HEK293 (cell line): ENCODE measurements around the gene TCOF1.
A peak's percentile ranks its signal among the peaks of the same experiment; 100 is the strongest.

Experiments used
- CTCF ChIA-PET: fragments of 350-600 bp; formaldehyde crosslinking; extraction: SDS; loops from one replicate; lab custom pipeline; 2021; ENCODE audit warnings: antibody characterized with exemption; lab: Yijun Ruan, JAX
- POLR2A ChIA-PET: fragments of 300-600 bp; formaldehyde crosslinking; extraction: SDS; loops from one replicate; lab custom pipeline; 2020; ENCODE audit warnings: antibody characterized with exemption, inconsistent platforms; lab: Yijun Ruan, JAX
- H3K27ac ChIP-seq: fragments of 200-500 bp; sonication (Bioruptor generic); 2 replicates; pipeline ENCODE4 v1.5.1; 2014; ENCODE audit warnings: low read depth, low read length, control low read depth, inconsistent platforms; ENCODE audit errors: extremely low read depth
- H3K36me3 ChIP-seq, 2 experiments: fragments of 200-500 bp in 1 of 2; sonication (Bioruptor generic) in 1 of 2; 1 replicate in 1 of 2; 2 replicates in 1 of 2; pipeline ENCODE4 v1.5.1; 2014 to 2017; ENCODE audit warnings: inconsistent platforms in 2 of 2, low read length in 2 of 2; ENCODE audit not compliant: control insufficient read depth in 2 of 2, insufficient read depth in 1 of 2
- H3K4me1 ChIP-seq: fragments of 200-500 bp; sonication (Bioruptor generic); 2 replicates; pipeline ENCODE4 v1.5.1; 2014; ENCODE audit warnings: mild to moderate bottlenecking, low read length, inconsistent platforms; ENCODE audit not compliant: control insufficient read depth, insufficient read depth
- H3K4me3 ChIP-seq: 2 replicates; pipeline ENCODE4 v1.5.1; 2011; ENCODE audit warnings: low read depth, mild to moderate bottlenecking, control low read depth, low read length, moderate library complexity
- H3K9me3 ChIP-seq: fragments of 200-500 bp; sonication (Bioruptor generic); 2 replicates; pipeline ENCODE4 v1.5.1; 2014; ENCODE audit warnings: low read depth, low read length, inconsistent platforms; ENCODE audit not compliant: control insufficient read depth, insufficient read depth
- KLF8 ChIP-seq: fragments of 450-650 bp; formaldehyde crosslinking; IDR thresholded peaks from 2 replicates; pipeline ENCODE4 v1.5.1; 2016; ENCODE audit warnings: missing biosample characterization, missing genetic modification characterization
- SCRT2 ChIP-seq: fragments of 450-650 bp; formaldehyde crosslinking; IDR thresholded peaks from 2 replicates; pipeline ENCODE4 v1.5.1; 2016; ENCODE audit warnings: missing biosample characterization, missing genetic modification characterization
- SP3 ChIP-seq: fragments of 450-650 bp; formaldehyde crosslinking; IDR thresholded peaks from 2 replicates; pipeline ENCODE4 v1.5.1; 2016; ENCODE audit warnings: missing biosample characterization, missing genetic modification characterization
- ZEB2 ChIP-seq: fragments of 450-650 bp; formaldehyde crosslinking; IDR thresholded peaks from 2 replicates; pipeline ENCODE4 v1.5.1; 2016; ENCODE audit warnings: missing biosample characterization, missing genetic modification characterization
- ZIC2 ChIP-seq: fragments of 450-650 bp; formaldehyde crosslinking; IDR thresholded peaks from 2 replicates; pipeline ENCODE4 v1.5.1; 2016; ENCODE audit warnings: missing biosample characterization, missing genetic modification characterization
- ZNF223 ChIP-seq: fragments of 450-650 bp; formaldehyde crosslinking; IDR thresholded peaks from 2 replicates; pipeline ENCODE4 v1.5.1; 2016; ENCODE audit warnings: missing biosample characterization, missing genetic modification characterization
- ZNF501 ChIP-seq: fragments of 450-650 bp; formaldehyde crosslinking; IDR thresholded peaks from 2 replicates; pipeline ENCODE4 v1.5.1; 2016; ENCODE audit warnings: missing biosample characterization, missing genetic modification characterization
- ZNF558 ChIP-seq: fragments of 450-650 bp; formaldehyde crosslinking; IDR thresholded peaks from 2 replicates; pipeline ENCODE4 v1.5.1; 2016; ENCODE audit warnings: missing biosample characterization, missing genetic modification characterization
- ZNF623 ChIP-seq: fragments of 450-650 bp; formaldehyde crosslinking; IDR thresholded peaks from 2 replicates; pipeline ENCODE4 v1.5.1; 2016; ENCODE audit warnings: missing biosample characterization, missing genetic modification characterization
- ZNF670 ChIP-seq: fragments of 450-650 bp; formaldehyde crosslinking; IDR thresholded peaks from 2 replicates; pipeline ENCODE4 v1.5.1; 2016; ENCODE audit warnings: missing biosample characterization, missing genetic modification characterization, low read depth
- ZNF768 ChIP-seq: fragments of 450-650 bp; formaldehyde crosslinking; IDR thresholded peaks from 2 replicates; pipeline ENCODE4 v1.5.1; 2018; ENCODE audit warnings: missing biosample characterization, mild to moderate bottlenecking, missing genetic modification characterization
- ZNF776 ChIP-seq: fragments of 450-650 bp; formaldehyde crosslinking; IDR thresholded peaks from 2 replicates; pipeline ENCODE4 v1.5.0; 2017; ENCODE audit warnings: missing biosample characterization, missing genetic modification characterization, borderline replicate concordance
- ZSCAN16 ChIP-seq: fragments of 450-650 bp; formaldehyde crosslinking; IDR thresholded peaks from 2 replicates; pipeline ENCODE4 v1.5.1; 2016; ENCODE audit warnings: missing biosample characterization, missing genetic modification characterization
- TF ChIP-seq, protein P1 (sequence below): fragments of 450-650 bp; formaldehyde crosslinking; IDR thresholded peaks from 2 replicates; pipeline ENCODE4 v1.5.1; 2016; ENCODE audit warnings: missing biosample characterization, missing genetic modification characterization
- TF ChIP-seq, protein P2 (sequence below): fragments of 450-650 bp; IDR thresholded peaks from 2 replicates; pipeline ENCODE4 v1.5.1; 2018; ENCODE audit warnings: missing biosample characterization, missing genetic modification characterization
- TF ChIP-seq, protein P3 (sequence below): fragments of 450-650 bp; formaldehyde crosslinking; IDR thresholded peaks from 2 replicates; pipeline ENCODE4 v1.5.1; 2016; ENCODE audit warnings: missing biosample characterization, missing genetic modification characterization
- TF ChIP-seq, protein P4 (sequence below): fragments of 450-650 bp; formaldehyde crosslinking; IDR thresholded peaks from 2 replicates; pipeline ENCODE4 v1.5.1; 2016; ENCODE audit warnings: missing biosample characterization, missing genetic modification characterization

The TCOF1 gene

DNA sequence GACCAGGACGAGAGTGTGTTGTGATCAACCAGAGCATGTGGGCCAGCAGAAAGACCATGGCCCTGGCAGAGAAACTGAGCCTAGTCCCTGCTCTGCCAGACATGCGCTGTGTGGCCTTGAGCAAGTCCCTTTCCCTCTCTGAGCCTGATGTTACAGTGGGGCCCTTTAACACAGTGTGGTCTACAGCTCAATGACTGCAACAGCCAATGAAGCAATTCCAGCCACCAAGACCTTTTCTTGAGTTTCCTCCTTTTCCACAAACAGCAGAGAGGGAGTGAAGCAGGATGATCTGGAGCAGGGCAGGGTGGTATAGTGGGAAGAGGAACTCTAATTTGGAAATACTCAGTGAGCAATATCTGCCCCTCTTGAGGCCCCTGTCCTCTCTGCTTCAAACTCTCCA is 29.0 kb upstream of the TCOF1 start:
- no peaks in the 10 kb centered on the region for H3K36me3 ChIP-seq
- no peak overlapping the region for H3K4me3 ChIP-seq
- ChIA-PET POLR2A (no interaction called here), CTCF (interaction anchor here (1.2 kb wide), 1 partner anchor 22 kb away, joined by 5 read pairs; no protein-coding TSS in a partner anchor)
- H3K4me1 ChIP-seq: no peaks in the 10 kb centered on the region
- no peak for TF ChIP-seq ZNF776
- TF ChIP-seq ZNF768 (tag by site-specific recombination): peak; percentile 58; the same call in 1 of the 2 replicates
- no peak for TF ChIP-seq ZIC2
- H3K9me3 ChIP-seq: no peaks in the 10 kb centered on the region
- H3K27ac ChIP-seq: no peak overlapping the region

DNA sequence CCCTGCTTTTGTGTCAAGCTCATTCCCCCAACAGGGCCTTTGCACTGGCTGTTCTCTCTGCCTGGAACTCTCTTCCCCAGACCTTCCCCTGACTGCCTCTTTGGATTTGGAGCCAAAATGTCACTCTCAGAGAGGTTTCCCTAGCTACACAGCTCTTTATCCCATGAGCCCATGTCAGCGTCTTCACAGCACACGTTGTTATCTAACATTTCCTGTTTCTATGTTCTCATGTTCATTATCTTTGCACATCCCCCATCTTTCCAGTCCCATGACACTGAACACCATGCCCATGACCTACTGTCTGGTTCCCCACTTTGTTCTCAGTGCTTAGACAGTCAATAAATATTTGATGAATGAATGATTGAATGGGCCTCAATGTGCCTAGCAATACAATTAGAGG is 28.5 kb upstream of the TCOF1 start:
- no peak for TF ChIP-seq ZNF670 (tag by site-specific recombination)
- TF ChIP-seq ZNF623 (tag by site-specific recombination): peak; percentile 64
- no peak overlapping the region for H3K4me3 ChIP-seq
- H3K9me3 ChIP-seq: no peaks in the 10 kb centered on the region
- ChIA-PET CTCF (interaction anchor here (0.8 to 1.2 kb wide), 2 partner anchors 21 to 22 kb away, joined by 4 to 5 read pairs; no protein-coding TSS in a partner anchor), POLR2A (no interaction called here)
- no peaks in the 10 kb centered on the region for H3K36me3 ChIP-seq
- no peak overlapping the region for H3K27ac ChIP-seq
- no peaks in the 10 kb centered on the region for H3K4me1 ChIP-seq

DNA sequence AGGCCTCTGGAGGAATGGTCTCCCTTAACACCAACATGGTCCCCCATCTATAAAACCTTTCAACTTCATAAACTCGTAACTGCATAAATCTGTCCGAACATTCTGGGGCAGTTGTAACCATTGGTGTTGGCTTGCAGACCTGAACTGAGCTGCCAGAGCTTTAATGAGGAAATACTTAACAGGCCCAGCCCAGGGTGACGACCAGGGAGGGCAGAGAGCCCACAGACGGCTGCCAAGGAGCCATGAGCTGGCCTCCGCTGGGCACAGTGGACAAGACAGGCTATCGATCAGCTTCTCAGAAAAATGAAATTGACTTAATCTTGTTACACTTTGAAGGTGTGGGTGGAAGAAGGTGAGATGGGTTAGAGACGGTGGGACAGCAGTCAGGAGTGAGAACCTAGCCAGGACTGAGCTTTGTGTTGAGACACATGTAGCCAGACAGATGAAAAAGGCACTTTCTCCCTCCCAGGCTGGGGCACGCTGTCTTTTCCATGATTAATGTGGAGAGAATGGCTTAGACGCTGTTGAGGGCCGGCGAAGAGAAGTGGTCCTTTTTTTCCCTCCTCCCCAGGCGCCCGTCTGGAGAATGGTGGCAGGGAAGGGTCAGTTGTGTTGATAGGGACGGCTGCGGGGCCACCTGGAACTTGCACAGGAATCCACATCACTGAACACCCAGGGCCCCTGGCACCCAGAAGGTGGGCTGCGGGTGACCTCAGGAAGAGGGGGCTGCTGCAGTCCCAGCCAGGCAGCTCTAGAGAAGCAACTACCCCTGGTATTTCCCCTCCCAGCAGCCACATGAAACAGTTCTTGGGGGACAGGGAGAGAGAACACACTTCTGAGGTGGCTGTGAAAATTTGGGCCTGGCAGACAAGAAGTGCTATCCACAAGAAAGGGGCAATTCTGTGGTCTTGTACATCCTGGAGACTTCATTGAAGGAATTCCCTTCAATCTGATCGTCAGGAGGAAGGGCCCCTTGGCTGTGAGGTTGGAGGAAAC is 27.3 kb upstream of the TCOF1 start:
- H3K9me3 ChIP-seq: no peaks in the 10 kb centered on the region
- TF ChIP-seq, protein P1, sequence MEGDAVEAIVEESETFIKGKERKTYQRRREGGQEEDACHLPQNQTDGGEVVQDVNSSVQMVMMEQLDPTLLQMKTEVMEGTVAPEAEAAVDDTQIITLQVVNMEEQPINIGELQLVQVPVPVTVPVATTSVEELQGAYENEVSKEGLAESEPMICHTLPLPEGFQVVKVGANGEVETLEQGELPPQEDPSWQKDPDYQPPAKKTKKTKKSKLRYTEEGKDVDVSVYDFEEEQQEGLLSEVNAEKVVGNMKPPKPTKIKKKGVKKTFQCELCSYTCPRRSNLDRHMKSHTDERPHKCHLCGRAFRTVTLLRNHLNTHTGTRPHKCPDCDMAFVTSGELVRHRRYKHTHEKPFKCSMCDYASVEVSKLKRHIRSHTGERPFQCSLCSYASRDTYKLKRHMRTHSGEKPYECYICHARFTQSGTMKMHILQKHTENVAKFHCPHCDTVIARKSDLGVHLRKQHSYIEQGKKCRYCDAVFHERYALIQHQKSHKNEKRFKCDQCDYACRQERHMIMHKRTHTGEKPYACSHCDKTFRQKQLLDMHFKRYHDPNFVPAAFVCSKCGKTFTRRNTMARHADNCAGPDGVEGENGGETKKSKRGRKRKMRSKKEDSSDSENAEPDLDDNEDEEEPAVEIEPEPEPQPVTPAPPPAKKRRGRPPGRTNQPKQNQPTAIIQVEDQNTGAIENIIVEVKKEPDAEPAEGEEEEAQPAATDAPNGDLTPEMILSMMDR: no peak
- TF ChIP-seq ZNF223 (tag by site-specific recombination): no peak
- no peak for TF ChIP-seq SP3 (tag by site-specific recombination)
- TF ChIP-seq, protein P2, sequence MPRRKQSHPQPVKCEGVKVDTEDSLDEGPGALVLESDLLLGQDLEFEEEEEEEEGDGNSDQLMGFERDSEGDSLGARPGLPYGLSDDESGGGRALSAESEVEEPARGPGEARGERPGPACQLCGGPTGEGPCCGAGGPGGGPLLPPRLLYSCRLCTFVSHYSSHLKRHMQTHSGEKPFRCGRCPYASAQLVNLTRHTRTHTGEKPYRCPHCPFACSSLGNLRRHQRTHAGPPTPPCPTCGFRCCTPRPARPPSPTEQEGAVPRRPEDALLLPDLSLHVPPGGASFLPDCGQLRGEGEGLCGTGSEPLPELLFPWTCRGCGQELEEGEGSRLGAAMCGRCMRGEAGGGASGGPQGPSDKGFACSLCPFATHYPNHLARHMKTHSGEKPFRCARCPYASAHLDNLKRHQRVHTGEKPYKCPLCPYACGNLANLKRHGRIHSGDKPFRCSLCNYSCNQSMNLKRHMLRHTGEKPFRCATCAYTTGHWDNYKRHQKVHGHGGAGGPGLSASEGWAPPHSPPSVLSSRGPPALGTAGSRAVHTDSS (tag by site-specific recombination): no peak
- TF ChIP-seq, protein P3, sequence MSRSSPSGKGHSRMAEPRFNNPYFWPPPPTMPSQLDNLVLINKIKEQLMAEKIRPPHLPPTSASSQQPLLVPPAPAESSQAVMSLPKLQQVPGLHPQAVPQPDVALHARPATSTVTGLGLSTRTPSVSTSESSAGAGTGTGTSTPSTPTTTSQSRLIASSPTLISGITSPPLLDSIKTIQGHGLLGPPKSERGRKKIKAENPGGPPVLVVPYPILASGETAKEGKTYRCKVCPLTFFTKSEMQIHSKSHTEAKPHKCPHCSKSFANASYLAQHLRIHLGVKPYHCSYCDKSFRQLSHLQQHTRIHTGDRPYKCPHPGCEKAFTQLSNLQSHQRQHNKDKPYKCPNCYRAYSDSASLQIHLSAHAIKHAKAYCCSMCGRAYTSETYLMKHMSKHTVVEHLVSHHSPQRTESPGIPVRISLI (tag by site-specific recombination): no peak
- no peak for TF ChIP-seq KLF8 (tag by site-specific recombination)
- no peak for TF ChIP-seq ZNF501 (tag by site-specific recombination)
- no peak for TF ChIP-seq ZSCAN16
- TF ChIP-seq ZNF558: no peak
- no peak for TF ChIP-seq ZEB2 (tag by site-specific recombination)
- TF ChIP-seq, protein P4, sequence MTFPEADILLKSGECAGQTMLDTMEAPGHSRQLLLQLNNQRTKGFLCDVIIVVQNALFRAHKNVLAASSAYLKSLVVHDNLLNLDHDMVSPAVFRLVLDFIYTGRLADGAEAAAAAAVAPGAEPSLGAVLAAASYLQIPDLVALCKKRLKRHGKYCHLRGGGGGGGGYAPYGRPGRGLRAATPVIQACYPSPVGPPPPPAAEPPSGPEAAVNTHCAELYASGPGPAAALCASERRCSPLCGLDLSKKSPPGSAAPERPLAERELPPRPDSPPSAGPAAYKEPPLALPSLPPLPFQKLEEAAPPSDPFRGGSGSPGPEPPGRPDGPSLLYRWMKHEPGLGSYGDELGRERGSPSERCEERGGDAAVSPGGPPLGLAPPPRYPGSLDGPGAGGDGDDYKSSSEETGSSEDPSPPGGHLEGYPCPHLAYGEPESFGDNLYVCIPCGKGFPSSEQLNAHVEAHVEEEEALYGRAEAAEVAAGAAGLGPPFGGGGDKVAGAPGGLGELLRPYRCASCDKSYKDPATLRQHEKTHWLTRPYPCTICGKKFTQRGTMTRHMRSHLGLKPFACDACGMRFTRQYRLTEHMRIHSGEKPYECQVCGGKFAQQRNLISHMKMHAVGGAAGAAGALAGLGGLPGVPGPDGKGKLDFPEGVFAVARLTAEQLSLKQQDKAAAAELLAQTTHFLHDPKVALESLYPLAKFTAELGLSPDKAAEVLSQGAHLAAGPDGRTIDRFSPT: no peak
- no peak for TF ChIP-seq ZIC2
- no peak for TF ChIP-seq ZNF670 (tag by site-specific recombination)
- no peak for TF ChIP-seq SCRT2
- TF ChIP-seq, all 188 proteins: peak for 0
- ChIA-PET CTCF (interaction anchor here (0.6 to 1.0 kb wide), 3 partner anchors 11 to 368 kb away, joined by 3 to 4 read pairs (median 3); no protein-coding TSS in a partner anchor), POLR2A (no interaction called here)
- Histone ChIP-seq H3K27ac (no peak overlapping the region), H3K36me3 (no peaks in the 10 kb centered on the region), H3K4me1 (no peaks in the 10 kb centered on the region), H3K4me3 (no peak overlapping the region)
